Naive thymus-derived CD4-positive, alpha-beta T cell (primary cell): ENCODE measurements around the gene TMEM233. TPM values are rescaled to one million over a fixed set of nuclear protein-coding genes. Genes with fewer than 3 reads are reported as not detected.

Source experiments
- ATAC-seq: fragments of 150-1000 bp; cut with Tn5 transposase; 2 replicates; pipeline ENCODE4 v1.10.0; 2021; ENCODE audit warnings: mild to moderate bottlenecking, moderate library complexity
- CTCF ChIA-PET: fragments of 350-600 bp; sonication (Branson Sonifier 250); formaldehyde crosslinking; loops from one replicate; lab custom pipeline; 2021; ENCODE audit warnings: antibody characterized with exemption; lab: Charles Lee
- POLR2A ChIA-PET: fragments of 350-600 bp; sonication (Branson Sonifier 250); formaldehyde crosslinking; loops from one replicate; lab custom pipeline; 2021; ENCODE audit warnings: antibody characterized with exemption, inconsistent platforms; lab: Charles Lee
- DNase-seq, 9 donors: peaks; one replicate each; pipeline versions ENCODE4 v3.0.0 to v3.0.0-alpha.2; 2020 to 2022; ENCODE audit warnings: mixed read lengths in 1 of 9
- H3K27ac ChIP-seq: one replicate; pipeline ENCODE4 v1.7.0; 2013; ENCODE audit warnings: mild to moderate bottlenecking, low read depth, low read length, moderate library complexity
- H3K27me3 ChIP-seq, 2 donors: one replicate each; pipeline ENCODE4 v1.7.0; 2013; ENCODE audit warnings: low read length in 2 of 2, mild to moderate bottlenecking in 2 of 2, moderate library complexity in 2 of 2; ENCODE audit not compliant: control insufficient read depth in 2 of 2, insufficient read depth in 2 of 2
- H3K36me3 ChIP-seq, 3 experiments: 1 replicate in 2 of 3; 2 replicates in 1 of 3; pipeline ENCODE4 v1.7.0; 2013; ENCODE audit warnings: low read length in 3 of 3, mild to moderate bottlenecking in 3 of 3, moderate library complexity in 1 of 3; ENCODE audit not compliant: insufficient read depth in 3 of 3, control insufficient read depth in 2 of 3
- H3K4me1 ChIP-seq, 2 donors: one replicate each; pipeline ENCODE4 v1.7.0; 2013; ENCODE audit warnings: low read length in 2 of 2, mild to moderate bottlenecking in 2 of 2, moderate library complexity in 1 of 2; ENCODE audit not compliant: control insufficient read depth in 2 of 2, insufficient read depth in 2 of 2
- H3K4me3 ChIP-seq: 2 replicates; pipeline ENCODE4 v1.7.0; 2013; ENCODE audit warnings: mild to moderate bottlenecking, low read length
- H3K9me3 ChIP-seq, 3 experiments: 1 replicate in 2 of 3; 2 replicates in 1 of 3; pipeline ENCODE4 v1.7.0; 2013; ENCODE audit warnings: low read length in 3 of 3; ENCODE audit not compliant: control insufficient read depth in 2 of 3
- H3K27ac Mint-ChIP-seq, 9 donors: one replicate each; pipeline ENCODE4 v1.8.0; 2020 to 2022; ENCODE audit warnings: mixed read lengths in 9 of 9, mild to moderate bottlenecking in 8 of 9, moderate library complexity in 5 of 9, inconsistent platforms in 2 of 9
- H3K27me3 Mint-ChIP-seq, 5 donors: one replicate each; pipeline ENCODE4 v1.8.0; 2021 to 2022; ENCODE audit warnings: mixed read lengths in 5 of 5, mild to moderate bottlenecking in 1 of 5
- H3K36me3 Mint-ChIP-seq, 5 donors: one replicate each; pipeline ENCODE4 v1.8.0; 2020 to 2022; ENCODE audit warnings: mixed read lengths in 5 of 5, mild to moderate bottlenecking in 3 of 5, inconsistent platforms in 1 of 5
- H3K4me1 Mint-ChIP-seq, 7 donors: one replicate each; pipeline ENCODE4 v1.8.0; 2020 to 2022; ENCODE audit warnings: mixed read lengths in 7 of 7, mild to moderate bottlenecking in 3 of 7, inconsistent platforms in 1 of 7
- H3K4me3 Mint-ChIP-seq, 10 donors: one replicate each; pipeline ENCODE4 v1.8.0; 2020 to 2022; ENCODE audit warnings: mild to moderate bottlenecking in 10 of 10, mixed read lengths in 10 of 10, moderate library complexity in 6 of 10, inconsistent platforms in 2 of 10
- H3K9me3 Mint-ChIP-seq, 11 donors: one replicate each; pipeline ENCODE4 v1.8.0; 2020 to 2022; ENCODE audit warnings: mixed read lengths in 11 of 11, mild to moderate bottlenecking in 4 of 11, inconsistent platforms in 1 of 11, moderate library complexity in 1 of 11
- intact Hi-C, 2 donors: fragments of 100-400 bp; cut with micrococcal nuclease; formaldehyde crosslinking; loops; one replicate each; pipeline ENCODE4 v1.15.1; 2023
- polyA plus RNA-seq, 2 donors: library from polyadenylated mRNA; unstranded; fragments of 300-500 nt; fragmentation: Illumina TruSeq; gene quantifications; one replicate each; pipeline ENCODE4 v1.2.3, GENCODE V29; 2021
- total RNA-seq, 6 experiments: library from RNA in 5 of 6; stranded (reverse) in 5 of 6; gene quantifications; 1 replicate in 5 of 6; 2 replicates in 1 of 6; pipeline ENCODE4 v1.2.3 and lab custom pipeline; 2021 to 2026

Gene TMEM233
- total and polyA plus RNA-seq, 7 experiments from 2014 or later = not detected

GRCh38 chr12:119570771-119571170 is 22.8 kb upstream of the TMEM233 start:
- CTCF ChIA-PET = no interaction called here
- H3K27me3 ChIP-seq = peaks cover 0 to 6% of the 10 kb centered on the region in 2 donors

DNA sequence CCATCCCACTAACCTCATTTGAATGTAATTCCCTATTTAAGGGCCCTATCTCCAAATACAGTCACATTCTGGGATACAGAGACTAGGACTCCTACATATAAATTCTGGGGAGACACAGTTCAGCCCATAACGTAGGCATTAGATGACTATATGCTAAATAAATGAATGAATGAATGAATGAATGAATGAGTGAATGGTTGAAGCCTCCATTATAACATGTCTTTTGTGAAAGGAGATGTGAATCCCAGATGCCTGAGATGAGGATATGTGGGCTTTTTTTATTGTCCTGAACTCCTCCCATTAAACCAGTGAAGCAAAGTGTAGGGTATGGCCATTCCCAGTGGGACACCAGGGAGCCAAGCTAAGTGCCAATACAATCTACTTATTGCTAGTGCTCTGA is 20.5 kb upstream of the TMEM233 start:
- Histone ChIP-seq H3K27ac (no peak overlapping the region), H3K36me3 (no peaks in the 10 kb centered on the region), H3K4me1 (no peaks in the 10 kb centered on the region), H3K27me3 (peaks cover 0 to 4% of the 10 kb centered on the region in 2 donors), H3K4me3 (no peak overlapping the region), H3K9me3 (no peaks in the 10 kb centered on the region)
- DNase-seq (no peak), ATAC-seq (no peak)
- ChIA-PET POLR2A (no interaction called here), CTCF (no interaction called here)
- Mint-ChIP-seq H3K9me3 (peaks cover 0 to 5% (median 0%) of the 10 kb centered on the region in 11 donors), H3K27ac (no peak overlapping the region), H3K36me3 (no peaks in the 10 kb centered on the region), H3K27me3 (peaks cover 3 to 33% (median 19%) of the 10 kb centered on the region in 5 donors), H3K4me1 (no peaks in the 10 kb centered on the region), H3K4me3 (no peak overlapping the region)
- intact Hi-C loops = no loop called here

More at GRCh38 chr12:119570771-119571170, 22.8 kb upstream of the TMEM233 start:
- Histone ChIP-seq H3K4me1 (no peaks in the 10 kb centered on the region), H3K4me3 (no peak overlapping the region), H3K36me3 (no peaks in the 10 kb centered on the region), H3K9me3 (no peaks in the 10 kb centered on the region), H3K27ac (no peak overlapping the region)
- ATAC-seq (no peak), DNase-seq (no peak)
- Mint-ChIP-seq H3K27ac (no peak overlapping the region), H3K36me3 (no peaks in the 10 kb centered on the region), H3K27me3 (peaks cover 0 to 27% (median 23%) of the 10 kb centered on the region in 5 donors), H3K4me3 (no peak overlapping the region), H3K9me3 (peaks cover 0 to 5% (median 0%) of the 10 kb centered on the region in 11 donors), H3K4me1 (no peaks in the 10 kb centered on the region)
- POLR2A ChIA-PET = no interaction called here
- intact Hi-C loops = no loop called here

GRCh38 chr12:119574255-119574654 is 19.3 kb upstream of the TMEM233 start:
- intact Hi-C loops = no loop called here
- Histone ChIP-seq H3K4me3 (no peak overlapping the region), H3K27me3 (peaks cover 0 to 3% of the 10 kb centered on the region in 2 donors), H3K36me3 (no peaks in the 10 kb centered on the region), H3K27ac (no peak overlapping the region), H3K4me1 (no peaks in the 10 kb centered on the region), H3K9me3 (no peaks in the 10 kb centered on the region)
- Mint-ChIP-seq H3K9me3 (peaks cover 0 to 5% (median 0%) of the 10 kb centered on the region in 11 donors), H3K36me3 (no peaks in the 10 kb centered on the region), H3K27ac (no peak overlapping the region), H3K4me3 (no peak overlapping the region), H3K27me3 (peaks cover 3 to 33% (median 19%) of the 10 kb centered on the region in 5 donors), H3K4me1 (no peaks in the 10 kb centered on the region)
- CTCF ChIA-PET = no interaction called here
- no peak for DNase-seq
- POLR2A ChIA-PET = no interaction called here
- ATAC-seq = no peak

- no peak overlapping the region for H3K27ac ChIP-seq
- intact Hi-C loops = no loop called here
- CTCF ChIA-PET = no interaction called here
- DNase-seq (no peak), ATAC-seq (no peak)
- H3K27me3 ChIP-seq = peaks cover 0 to 3% of the 10 kb centered on the region in 2 donors
- POLR2A ChIA-PET = no interaction called here
- H3K27ac Mint-ChIP-seq = no peak overlapping the region
- H3K4me3 ChIP-seq = no peak overlapping the region
- H3K9me3 Mint-ChIP-seq = peaks cover 0 to 5% (median 0%) of the 10 kb centered on the region in 11 donors
- no peaks in the 10 kb centered on the region for H3K9me3 ChIP-seq
- H3K4me1 Mint-ChIP-seq = no peaks in the 10 kb centered on the region
- H3K36me3 Mint-ChIP-seq = no peaks in the 10 kb centered on the region
- H3K27me3 Mint-ChIP-seq = peaks cover 3 to 29% (median 19%) of the 10 kb centered on the region in 5 donors
- no peaks in the 10 kb centered on the region for H3K36me3 ChIP-seq
- H3K4me3 Mint-ChIP-seq = no peak overlapping the region
- H3K4me1 ChIP-seq = no peaks in the 10 kb centered on the region
Observed at GRCh38 chr12:119576118-119576810, 17.3 kb upstream of the TMEM233 start.

GRCh38 chr12:119576915-119577314 is 16.7 kb upstream of the TMEM233 start:
- CTCF ChIA-PET = no interaction called here
- DNase-seq (no peak), ATAC-seq (no peak)
- POLR2A ChIA-PET = no interaction called here
- Histone ChIP-seq H3K27ac (no peak overlapping the region), H3K4me1 (no peaks in the 10 kb centered on the region), H3K36me3 (no peaks in the 10 kb centered on the region), H3K27me3 (peaks cover 0 to 3% of the 10 kb centered on the region in 2 donors), H3K4me3 (no peak overlapping the region), H3K9me3 (no peaks in the 10 kb centered on the region)
- Mint-ChIP-seq H3K4me3 (no peak overlapping the region), H3K9me3 (peaks cover 0 to 5% (median 0%) of the 10 kb centered on the region in 11 donors), H3K27me3 (peaks cover 3 to 29% (median 19%) of the 10 kb centered on the region in 5 donors), H3K36me3 (no peaks in the 10 kb centered on the region), H3K4me1 (no peaks in the 10 kb centered on the region), H3K27ac (no peak overlapping the region)
- intact Hi-C loops = no loop called here

DNA sequence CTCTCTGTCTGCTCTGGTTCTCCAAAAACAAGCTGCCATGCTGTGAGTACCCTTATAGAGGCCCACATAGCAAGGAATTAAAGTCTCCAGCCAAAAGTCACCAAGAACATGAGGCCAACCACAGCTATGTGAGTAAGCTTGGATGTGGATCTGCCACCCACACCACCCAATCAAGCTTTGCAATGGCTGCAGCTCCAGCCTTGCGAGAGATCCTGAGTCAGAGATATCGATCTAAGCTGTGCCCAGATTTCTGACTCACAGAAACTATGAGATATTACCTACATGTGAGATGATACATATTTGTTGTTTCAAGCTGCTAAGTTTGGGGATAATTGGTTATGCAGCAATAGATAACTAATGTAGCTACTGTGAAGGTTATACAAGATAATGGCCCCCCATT is 15.5 kb upstream of the TMEM233 start:
- H3K27me3 Mint-ChIP-seq = peaks cover 3 to 29% (median 21%) of the 10 kb centered on the region in 5 donors
- H3K9me3 ChIP-seq = no peaks in the 10 kb centered on the region
- DNase-seq = no peak
- CTCF ChIA-PET = no interaction called here
- no peaks in the 10 kb centered on the region for H3K36me3 Mint-ChIP-seq
- no peaks in the 10 kb centered on the region for H3K36me3 ChIP-seq
- H3K4me1 Mint-ChIP-seq = no peaks in the 10 kb centered on the region
- intact Hi-C loops = no loop called here
- H3K4me3 Mint-ChIP-seq = no peak overlapping the region
- H3K9me3 Mint-ChIP-seq = peaks cover 0 to 5% (median 0%) of the 10 kb centered on the region in 11 donors
- H3K27me3 ChIP-seq = peaks cover 0 to 3% of the 10 kb centered on the region in 2 donors
- H3K4me1 ChIP-seq = no peaks in the 10 kb centered on the region
- POLR2A ChIA-PET = no interaction called here
- no peak overlapping the region for H3K27ac Mint-ChIP-seq
- no peak overlapping the region for H3K4me3 ChIP-seq
- no peak overlapping the region for H3K27ac ChIP-seq
- ATAC-seq = no peak

DNA sequence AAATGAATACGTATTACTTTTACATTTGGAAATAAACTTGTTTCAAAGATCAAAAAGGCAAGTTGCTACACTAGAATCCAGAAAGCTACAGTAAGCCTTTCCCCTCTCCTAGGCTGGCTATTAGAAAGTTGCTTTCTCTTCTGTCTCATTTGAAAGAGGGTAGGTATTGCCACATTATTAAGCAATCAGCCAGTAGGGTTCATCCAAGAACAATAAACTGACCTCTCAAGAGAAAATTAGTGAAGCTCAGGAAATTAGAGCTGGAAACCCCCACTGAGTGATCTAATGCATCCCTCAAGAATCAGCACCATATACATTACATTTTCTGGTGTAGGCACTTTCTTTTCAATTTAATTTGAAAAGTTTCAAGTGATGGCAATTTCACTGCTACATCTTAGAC is 4.5 kb upstream of the TMEM233 start:
- DNase-seq (no peak), ATAC-seq (no peak)
- Histone ChIP-seq H3K4me3 (no peak overlapping the region), H3K27ac (no peak overlapping the region), H3K9me3 (no peaks in the 10 kb centered on the region), H3K27me3 (no peaks in the 10 kb centered on the region), H3K36me3 (no peaks in the 10 kb centered on the region), H3K4me1 (no peaks in the 10 kb centered on the region)
- Mint-ChIP-seq H3K9me3 (no peaks in the 10 kb centered on the region), H3K4me3 (no peak overlapping the region), H3K4me1 (peaks cover 0 to 3% (median 0%) of the 10 kb centered on the region in 7 donors), H3K27ac (no peak overlapping the region), H3K36me3 (no peaks in the 10 kb centered on the region), H3K27me3 (peaks cover 46 to 60% (median 53%) of the 10 kb centered on the region in 5 donors)
- POLR2A ChIA-PET = no interaction called here
- CTCF ChIA-PET = no interaction called here
- intact Hi-C loops = no loop called here
